HG03565 (cell line): Measurements from ENCODE around the gene TENM4.

Experiments
- ATAC-seq: cut with Tn5 transposase; IDR thresholded peaks from one replicate; pipeline ENCODE4 v1.9.1; 2021; ENCODE audit warnings: mild to moderate bottlenecking, moderate library complexity; ENCODE audit not compliant: unreplicated experiment

TENM4 gene

DNA sequence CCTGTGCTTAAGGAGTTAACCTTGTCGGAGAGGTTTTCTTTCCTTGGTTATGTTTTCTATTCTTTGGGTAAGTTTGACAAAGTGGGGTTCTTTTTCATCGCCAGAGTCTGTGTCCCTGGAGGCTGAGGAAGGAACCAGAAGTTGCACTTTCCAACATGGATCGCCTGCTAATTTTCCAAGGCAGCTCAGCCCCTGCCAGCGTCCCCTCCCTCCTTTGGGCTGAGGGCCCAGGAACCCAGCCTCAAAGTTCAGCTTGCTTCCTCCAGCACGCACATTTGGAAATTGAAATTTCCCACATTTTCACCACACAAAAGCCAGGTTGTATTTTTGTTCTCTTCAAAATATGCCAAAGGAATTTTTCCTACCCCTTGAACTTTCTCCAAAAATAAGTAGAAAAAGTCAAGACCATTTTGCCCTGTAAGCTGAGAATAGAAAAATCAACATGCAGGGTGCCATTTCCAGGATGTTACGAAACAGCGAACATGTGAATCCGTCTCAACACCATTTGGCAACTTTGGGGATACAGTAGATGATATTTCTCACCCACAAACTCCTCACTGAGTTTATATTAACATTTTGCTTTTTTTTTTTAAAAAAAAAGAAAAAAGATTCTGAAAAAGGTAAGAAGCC lies 343.5 kb downstream of the TENM4 start:
- ATAC-seq = no peak

DNA sequence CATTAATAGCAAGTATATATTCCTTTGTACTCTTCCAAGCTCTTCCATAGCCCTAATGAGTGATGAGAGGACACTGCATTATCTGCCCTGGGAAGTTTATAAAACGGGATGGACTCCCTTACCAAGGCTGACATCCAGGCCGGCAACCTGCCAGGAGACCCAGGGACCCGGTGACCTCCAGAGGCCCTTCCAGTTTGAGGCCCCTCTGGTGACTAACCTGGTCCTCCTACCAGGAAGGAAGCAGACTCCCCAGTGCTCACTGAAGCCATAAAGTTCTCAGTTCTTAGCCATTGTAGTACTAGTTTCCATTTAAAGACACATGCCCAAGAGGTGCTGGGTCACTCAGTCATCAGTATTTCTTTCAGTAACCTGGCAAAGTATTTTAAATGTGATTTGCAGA lies 345.4 kb downstream of the TENM4 start:
- ATAC-seq = no peak

DNA sequence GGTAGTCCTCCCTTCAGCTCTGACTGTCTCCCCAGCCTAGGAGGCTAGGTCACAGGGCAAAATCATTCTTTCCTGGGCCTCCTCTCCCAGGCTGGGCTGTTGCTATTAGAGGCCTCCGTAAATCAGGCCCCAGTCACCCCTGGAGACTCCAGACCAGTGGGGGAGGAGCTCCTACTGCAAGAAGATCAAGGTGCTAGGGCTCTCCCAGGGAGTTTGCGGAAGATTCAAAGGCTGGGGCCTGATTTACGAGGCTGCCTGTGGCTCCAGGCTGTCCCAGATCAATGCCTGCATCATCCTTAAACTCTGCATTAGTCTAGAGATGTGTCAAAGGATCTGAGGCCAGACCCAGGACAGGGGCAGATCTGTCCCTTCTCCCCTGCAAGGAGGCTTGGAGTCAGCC lies 346.2 kb downstream of the TENM4 start:
- no peak for ATAC-seq

DNA sequence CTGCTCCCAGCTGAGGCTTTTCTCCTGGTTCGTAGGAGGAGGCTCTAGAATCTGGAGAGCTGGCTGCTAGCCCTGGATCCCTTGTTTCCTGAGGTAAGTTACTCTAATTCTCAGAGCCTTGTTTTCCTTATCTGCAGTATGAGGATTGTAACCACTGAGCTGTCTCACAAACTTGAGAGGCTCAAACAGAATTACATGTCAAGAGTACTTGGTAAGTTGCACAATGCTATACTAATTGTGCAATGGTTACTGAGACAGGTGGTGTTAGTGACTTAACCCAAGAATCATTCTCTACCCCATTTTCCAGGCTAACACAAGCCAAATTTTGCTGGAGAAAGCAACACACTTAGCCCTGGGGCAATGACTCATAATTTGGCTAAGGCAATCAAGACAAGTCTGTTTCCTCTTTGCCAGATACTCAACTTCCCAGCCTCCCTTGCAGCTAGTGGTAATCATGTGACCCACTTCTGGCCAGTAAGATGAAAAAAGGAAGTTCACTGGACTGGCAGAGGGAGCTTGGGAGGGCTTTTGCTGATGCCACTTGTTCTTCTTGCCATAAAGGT lies 348.0 kb downstream of the TENM4 start:
- ATAC-seq = no peak

DNA sequence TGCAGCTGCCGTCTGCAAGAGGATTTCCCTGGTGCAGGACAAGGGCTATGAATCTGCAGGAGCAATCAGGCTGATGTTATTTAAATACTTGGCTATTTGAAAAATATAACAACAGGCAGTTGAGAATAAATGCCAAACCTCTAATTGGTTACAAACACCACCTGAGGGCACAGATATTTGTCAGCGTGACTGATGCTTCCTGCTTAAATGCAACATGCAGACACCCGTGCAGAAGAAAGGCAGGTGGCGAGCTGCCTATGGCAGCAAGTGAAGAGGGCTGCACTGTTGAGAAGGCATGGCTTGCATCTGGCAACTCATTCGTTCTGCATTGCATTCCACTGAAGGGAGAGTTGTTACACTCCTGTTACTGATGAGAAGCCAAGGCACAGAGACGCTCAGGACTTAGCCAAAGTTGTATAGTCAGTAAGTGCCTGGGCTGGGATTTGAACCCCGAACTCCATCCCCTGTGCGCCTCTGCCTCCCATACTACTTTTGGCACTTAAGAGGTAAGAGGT lies 350.6 kb downstream of the TENM4 start:
- ATAC-seq = no peak

DNA sequence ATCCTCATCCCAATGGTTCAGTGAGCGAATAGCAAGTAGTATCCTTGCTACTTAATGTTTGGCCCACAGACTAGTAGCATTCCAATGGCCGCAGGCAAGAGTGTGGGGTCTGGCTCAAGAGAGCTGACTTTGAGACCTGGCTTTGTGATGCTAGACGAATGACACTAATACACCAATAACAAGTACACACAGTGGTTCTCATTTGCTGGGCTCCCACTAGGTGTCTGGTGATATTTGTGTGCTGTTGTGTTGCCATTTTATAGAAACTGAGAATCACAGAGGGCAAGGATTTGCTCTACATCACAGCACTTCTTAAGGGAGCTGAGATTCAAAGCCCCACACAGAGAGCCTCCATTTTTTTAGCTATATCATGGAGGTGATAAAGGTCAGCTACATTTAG lies 351.2 kb downstream of the TENM4 start:
- ATAC-seq = no peak

DNA sequence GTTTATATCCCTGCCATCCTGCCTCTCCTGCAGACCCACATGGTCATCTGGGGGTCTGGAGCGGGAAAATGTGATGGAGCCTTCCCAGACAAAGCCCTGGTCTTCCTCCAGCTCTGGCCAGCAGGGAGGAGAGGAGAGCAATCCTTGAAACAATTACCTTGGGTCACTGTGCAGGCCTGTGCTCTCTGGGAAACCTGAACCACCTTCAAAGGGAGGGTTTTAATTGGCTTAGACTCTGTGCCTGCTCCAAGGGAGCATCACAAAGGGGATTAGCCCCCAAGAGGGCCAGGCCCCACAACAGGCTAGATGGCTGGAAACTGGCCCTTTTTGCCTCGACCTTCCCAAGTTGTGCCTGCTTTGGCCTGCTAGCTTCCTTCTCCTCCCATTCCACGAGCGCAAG lies 351.9 kb downstream of the TENM4 start:
- ATAC-seq = no peak

DNA sequence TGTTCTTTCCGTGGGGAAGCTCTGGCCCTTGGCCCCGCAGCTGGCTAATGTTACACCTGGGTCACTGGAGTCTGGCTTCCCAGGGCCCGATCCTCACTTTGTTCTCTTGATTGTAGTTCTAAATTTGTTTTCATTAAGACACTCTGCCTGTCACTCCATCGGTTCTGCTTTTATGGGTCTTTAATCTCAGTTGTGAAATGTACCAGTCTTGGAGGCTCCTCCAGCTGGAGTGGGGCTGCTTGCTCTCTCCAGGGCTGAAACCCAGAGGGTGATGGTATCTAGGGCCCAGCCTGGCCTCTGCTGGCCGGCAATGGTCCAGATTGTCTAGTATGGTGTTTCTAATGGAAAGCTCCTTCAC lies 352.9 kb downstream of the TENM4 start:
- ATAC-seq = no peak

DNA sequence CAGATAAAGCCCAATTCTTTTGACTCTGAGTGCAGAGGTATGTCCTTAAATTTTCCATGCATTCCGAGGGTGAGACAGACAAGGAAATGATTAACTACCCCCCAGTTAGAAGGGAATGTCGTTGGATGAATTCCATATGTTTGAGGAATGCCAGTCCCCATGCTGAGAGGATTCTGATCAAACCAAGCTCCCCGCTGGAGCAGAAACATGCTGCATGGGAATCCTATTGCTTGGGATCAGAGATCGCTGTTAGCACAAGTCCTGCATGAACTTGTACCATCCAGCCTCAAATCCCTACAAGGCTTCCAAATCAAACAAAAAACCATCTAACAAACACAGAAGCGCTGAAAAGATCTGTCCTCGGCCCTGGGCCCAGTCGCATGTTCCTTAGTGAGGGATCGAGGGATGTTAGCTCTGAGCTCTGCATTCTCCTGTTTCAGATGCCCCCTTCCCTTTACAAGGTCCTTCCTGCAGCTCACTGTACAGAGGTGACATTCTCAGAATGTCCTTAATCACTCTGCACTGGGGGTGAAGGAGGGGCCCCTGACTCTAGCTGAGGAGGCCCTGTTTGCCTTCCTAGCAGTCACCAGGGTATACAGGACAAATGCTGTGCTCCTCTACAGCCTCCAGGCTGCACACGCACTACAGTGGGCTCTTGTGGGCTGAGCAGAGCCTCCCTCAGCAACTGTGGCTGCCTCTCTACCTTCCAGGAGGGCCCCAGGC lies 353.4 kb downstream of the TENM4 start:
- ATAC-seq = no peak

DNA sequence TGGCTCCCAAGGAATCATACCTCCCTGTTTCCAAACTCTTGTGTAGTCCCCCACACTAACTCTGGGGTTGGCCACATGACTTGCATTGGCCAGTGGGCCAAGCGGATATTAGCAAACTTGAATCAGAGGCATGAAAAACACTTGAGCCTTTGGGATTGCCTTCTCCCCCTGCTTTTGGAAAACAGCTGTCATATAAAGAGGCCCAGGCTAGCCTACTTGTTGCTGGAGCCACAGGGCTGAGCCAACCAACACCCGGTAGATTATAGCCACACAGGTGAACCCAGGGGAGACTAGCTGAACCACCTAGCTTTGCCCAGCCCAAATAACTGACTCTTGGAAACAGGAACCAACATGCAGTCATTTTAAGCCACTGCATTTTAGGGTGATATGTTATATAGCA lies 354.8 kb downstream of the TENM4 start:
- ATAC-seq = no peak

DNA sequence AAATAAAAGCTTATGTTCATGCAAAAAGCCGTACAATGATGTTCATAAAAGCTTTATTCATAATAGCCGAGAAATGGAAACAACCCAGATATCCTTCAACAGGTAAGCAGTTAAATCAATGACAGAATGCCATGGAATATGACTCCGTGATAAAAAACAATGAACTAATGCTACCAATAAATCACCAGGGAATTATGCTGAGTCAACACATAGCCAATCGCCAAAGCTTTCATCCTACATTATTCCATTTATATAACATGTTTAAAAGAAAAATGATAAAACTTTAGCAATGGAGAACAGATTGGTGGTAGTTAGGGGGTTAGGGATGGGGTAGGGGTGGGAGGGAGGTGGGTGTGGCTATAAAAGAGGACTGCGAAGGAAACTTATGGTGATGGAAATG lies 356.4 kb downstream of the TENM4 start:
- no peak for ATAC-seq

DNA sequence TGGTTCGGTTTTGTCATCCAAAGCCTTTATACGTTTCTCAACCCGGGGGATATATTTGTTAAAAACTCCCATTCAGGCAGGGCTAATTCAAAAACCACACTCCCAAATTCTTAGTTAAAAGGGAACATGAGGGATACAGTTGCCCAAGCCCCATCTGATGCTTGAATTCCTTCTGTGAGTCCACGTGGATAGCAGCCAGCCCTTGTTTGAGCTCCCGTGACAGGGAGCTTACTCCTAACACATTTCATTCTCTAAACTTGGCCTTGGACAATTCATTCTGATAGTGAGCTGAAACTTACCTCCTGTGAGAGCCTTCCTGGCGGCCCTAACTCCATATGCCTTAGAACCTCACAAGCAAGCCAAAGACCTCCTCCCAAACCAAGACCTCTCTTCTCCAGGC lies 357.5 kb downstream of the TENM4 start:
- ATAC-seq = no peak

DNA sequence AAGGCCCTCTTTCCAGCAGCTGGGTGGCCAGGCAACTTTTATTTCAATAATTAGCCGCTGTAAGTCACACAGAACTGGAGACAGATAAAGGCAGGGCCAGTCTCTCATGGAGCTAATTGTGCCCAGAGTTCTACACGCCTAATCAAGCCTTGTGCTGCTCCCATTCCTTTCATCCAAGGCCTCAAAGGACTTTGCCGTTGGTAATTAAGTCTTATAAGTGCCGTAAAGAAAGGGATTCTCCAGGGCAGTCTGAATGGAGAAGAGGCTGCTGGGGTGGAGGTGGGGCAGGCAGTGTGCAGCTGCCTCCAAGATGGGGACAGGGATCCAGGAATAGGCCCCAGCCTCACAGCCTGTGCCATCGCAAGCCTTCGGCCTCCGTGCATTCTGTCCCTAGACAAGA lies 357.9 kb downstream of the TENM4 start:
- no peak for ATAC-seq

DNA sequence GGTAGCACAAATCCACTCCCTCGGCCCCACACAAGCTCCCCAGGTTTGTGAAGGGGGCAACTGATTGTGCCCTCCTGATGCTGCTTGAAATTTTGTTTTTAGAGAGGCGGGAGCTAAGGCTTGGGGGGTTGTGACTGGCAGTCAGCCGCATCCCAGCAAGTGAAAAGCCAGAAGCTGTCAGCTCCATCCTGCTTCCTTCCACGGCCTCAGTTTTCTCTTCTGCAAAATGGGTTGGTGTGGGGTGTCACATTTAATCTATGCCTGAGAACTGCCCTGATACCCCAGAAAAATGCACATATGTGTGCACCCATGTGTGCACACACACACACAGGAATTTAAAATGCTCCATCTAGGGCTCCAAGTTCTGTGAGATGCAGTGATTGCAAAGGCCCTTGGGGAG lies 358.6 kb downstream of the TENM4 start:
- no peak for ATAC-seq

DNA sequence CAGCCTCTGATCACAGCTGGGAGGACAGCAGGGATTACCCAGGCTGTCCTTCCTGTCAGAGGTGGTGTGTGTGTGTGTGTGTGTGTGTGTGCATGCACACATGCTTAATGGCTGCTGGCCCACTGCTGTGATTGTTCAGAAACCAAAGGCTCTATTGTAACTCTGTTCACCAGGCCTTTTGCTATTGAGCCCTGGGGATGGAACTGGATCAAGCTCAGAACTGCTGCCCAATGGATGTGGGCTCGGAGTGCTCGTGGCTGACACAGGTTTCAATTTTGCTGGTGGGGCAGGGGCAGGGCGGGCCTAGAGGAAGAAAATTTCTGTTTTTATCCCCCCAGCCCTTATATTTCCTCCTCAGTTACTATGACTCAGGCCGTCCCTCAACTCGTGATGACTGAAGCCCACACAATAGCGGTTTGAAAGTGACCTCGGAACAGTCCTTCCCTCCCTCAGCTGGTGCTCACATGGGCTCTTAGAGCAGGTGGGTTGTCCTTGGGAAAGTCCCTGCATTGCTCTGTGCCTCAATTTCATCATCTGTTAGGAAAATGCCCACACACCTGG lies 359.3 kb downstream of the TENM4 start:
- no peak for ATAC-seq

DNA sequence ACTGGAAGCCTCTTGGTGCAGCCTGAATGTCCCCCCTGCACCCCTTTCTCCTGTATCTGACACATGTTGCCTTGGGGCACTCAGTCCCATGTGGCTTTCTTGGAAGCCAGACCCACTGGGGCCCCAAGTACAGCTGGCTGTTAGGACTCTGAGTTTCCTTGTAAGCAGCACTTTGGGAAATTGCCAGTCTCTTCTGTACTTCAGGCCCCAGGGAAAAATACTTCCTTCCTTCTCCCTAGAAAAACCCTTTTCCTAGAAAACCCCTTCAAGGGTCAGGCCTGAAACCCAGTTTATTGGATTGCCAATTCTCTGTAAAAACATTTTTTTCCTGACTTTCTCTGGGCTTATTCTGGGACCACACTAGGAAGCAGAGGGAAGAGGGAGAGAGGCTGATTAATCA lies 360.3 kb downstream of the TENM4 start:
- no peak for ATAC-seq

DNA sequence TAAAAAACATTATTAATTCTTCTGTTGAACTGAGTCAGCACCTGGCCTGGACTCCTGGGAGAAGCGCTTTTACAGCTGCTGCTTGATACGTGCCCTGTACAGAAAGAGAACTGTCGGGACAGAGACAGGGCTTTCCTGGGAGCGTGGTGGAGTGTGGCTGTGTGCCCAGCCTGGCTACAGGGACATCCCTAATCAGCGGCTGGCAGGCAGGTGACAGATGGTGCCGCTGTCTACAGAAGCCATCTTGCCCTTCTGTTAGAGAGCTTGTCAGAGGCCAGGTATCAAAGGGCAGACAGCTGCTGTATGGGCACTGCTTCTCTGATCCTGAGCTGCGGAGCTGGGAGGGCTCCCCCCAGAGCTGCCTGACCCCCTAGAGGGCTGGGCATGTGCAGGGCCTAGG lies 361.8 kb downstream of the TENM4 start:
- ATAC-seq = no peak

DNA sequence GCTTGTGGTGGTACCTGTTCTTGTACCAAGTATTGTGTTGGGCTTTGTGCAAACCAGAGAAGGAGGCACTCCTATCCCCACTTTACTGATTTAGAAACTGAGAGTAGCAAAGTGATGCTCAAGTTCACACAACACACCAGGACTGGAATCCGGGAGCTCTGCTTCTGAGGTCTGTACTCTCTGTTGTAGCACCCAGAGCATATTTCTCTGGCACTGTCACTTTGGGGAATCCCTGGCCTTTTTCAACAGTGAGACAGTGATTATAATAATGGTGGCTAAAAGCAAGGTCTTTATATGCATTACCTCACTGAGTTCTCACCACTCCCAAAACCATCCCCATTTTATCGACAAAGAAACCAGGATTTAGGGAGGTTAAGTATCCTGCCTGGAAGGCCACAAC lies 362.4 kb downstream of the TENM4 start:
- ATAC-seq = no peak

DNA sequence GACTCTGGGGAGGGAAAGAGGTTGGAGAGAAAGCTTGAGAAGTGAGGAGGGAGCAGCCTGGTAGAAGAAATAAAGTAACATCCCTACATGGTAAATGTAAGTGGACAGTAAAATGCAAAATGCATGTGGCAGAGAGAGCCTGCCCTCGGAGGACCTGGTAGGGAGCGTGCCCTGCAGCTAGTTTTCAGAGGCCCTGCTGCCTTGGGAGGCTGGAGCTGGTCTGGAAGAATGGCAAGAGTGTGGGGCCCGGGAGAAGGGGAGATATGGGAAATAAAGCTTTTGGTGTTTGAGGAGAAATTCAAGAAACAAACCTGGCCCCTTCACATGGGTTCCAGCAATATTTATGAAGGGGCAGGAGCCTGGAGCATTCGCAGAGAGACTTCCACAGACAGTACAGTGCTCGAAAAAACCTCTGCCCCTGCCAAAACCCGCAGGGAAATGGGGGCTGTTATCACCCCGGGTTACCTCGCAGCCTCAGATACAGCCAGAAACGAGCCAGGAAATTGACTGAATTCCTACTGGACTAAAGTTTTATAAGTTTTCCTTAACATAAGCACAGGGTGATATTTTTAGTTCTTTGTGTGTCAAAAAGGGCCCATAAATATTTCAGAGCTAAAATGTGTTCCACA lies 363.0 kb downstream of the TENM4 start:
- ATAC-seq = no peak

DNA sequence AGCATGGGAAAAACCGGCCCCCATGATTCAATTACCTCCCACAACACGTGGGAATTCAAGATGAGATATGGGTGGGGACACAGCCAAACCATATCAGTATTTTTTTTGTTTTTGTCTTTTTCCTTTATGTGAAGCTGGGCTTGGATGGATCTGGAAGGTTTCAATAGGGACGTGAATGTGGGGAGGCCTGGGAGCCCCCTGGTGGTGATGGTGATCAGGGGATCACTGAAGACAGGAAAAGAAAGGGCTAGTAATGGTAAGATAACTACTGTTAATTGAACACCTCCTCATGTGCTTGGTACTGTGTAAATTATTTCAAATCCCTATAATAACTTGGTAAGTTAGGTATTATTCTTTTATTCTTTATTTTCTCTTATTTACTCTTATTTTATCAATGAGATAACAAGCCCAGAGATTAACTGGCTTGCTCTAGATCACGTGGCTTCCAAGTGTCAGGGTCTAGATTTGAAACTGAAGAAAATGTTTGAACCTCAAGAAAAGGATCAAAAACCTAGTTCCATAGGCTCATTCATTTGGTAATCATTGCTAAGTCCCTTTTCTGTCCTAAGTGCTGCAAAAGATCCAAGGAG lies 364.2 kb downstream of the TENM4 start:
- no peak for ATAC-seq

DNA sequence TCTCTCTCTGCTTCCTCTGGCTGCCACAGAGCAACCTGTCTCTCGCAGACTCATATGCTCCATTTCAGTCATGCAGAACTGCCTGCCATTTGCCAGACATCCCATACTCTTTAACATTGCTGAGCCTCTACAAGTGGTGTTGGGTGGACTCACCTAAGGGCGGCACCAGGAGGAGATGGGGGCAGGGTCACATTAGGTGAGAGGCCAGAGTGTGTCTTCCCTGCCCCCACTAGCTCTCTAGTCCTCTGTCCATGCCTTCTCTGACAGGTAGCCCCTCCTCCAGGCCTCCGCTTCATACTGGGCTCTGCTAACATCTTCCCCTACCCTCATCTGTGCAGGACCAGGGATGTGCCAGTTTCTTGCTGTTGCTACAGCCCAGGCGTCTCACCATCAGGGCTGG lies 366.3 kb downstream of the TENM4 start:
- no peak for ATAC-seq
